Liver (tissue), 9 donors: Measurements from ENCODE around the gene SCAF8. TPM values are rescaled to one million over a fixed set of nuclear protein-coding genes. Genes with fewer than 3 reads are reported as not detected.

Experiments used
- DNase-seq: peaks from one replicate; pipeline ENCODE4 v3.0.0-alpha.2; 2017; ENCODE audit warnings: low spot score
- H3K27ac ChIP-seq, 2 donors: one replicate each; pipeline ENCODE4 v1.7.0; 2013; ENCODE audit warnings: inconsistent platforms in 2 of 2, low read length in 2 of 2, control low read depth in 1 of 2, low read depth in 1 of 2, mild to moderate bottlenecking in 1 of 2
- H3K27me3 ChIP-seq, 4 donors: one replicate each; pipeline versions ENCODE4 v1.6.1 to v1.7.0; 2013; ENCODE audit warnings: low read length in 3 of 4, inconsistent platforms in 1 of 4, mild to moderate bottlenecking in 1 of 4, moderate library complexity in 1 of 4; ENCODE audit not compliant: control insufficient read depth in 4 of 4, insufficient read depth in 4 of 4
- H3K36me3 ChIP-seq, 4 donors: one replicate each; pipeline versions ENCODE4 v1.6.1 to v1.7.0; 2013; ENCODE audit warnings: low read length in 3 of 4, mild to moderate bottlenecking in 3 of 4, low read depth in 1 of 4, moderate library complexity in 1 of 4; ENCODE audit not compliant: control insufficient read depth in 4 of 4, insufficient read depth in 3 of 4
- H3K4me1 ChIP-seq, 4 donors: one replicate each; pipeline versions ENCODE4 v1.6.1 to v1.7.0; 2013; ENCODE audit warnings: low read length in 3 of 4, mild to moderate bottlenecking in 3 of 4, moderate library complexity in 1 of 4; ENCODE audit not compliant: control insufficient read depth in 4 of 4, insufficient read depth in 4 of 4
- H3K4me3 ChIP-seq, 3 donors: one replicate each; pipeline versions ENCODE4 v1.6.1 to v1.7.0; 2013; ENCODE audit warnings: low read length in 3 of 3, control low read depth in 1 of 3, low read depth in 1 of 3, mild to moderate bottlenecking in 1 of 3
- H3K9ac ChIP-seq, 2 donors: one replicate each; pipeline ENCODE4 v1.7.0; 2013; ENCODE audit warnings: low read length in 2 of 2, mild to moderate bottlenecking in 2 of 2, moderate library complexity in 2 of 2, control low read depth in 1 of 2, low read depth in 1 of 2
- H3K9me3 ChIP-seq, 4 donors: one replicate each; pipeline versions ENCODE4 v1.6.1 to v1.7.0; 2013; ENCODE audit warnings: low read length in 3 of 4; ENCODE audit not compliant: control insufficient read depth in 4 of 4
- ATF3 ChIP-seq: IDR thresholded peaks from 2 replicates; pipeline ENCODE4 v1.6.1; 2016; ENCODE audit warnings: antibody characterized with exemption
- CTCF ChIP-seq: fragments of 150-350 bp; IDR thresholded peaks from 2 replicates; pipeline ENCODE4 v1.5.1; 2017; ENCODE audit warnings: improper control_type of control experiment, low read depth, low read length; ENCODE audit not compliant: missing input control
- EGR1 ChIP-seq, 2 donors: IDR thresholded peaks; 2 replicates each; pipeline ENCODE4 v1.6.1; 2016 to 2018; ENCODE audit warnings: antibody characterized with exemption in 2 of 2, low read depth in 2 of 2
- FOXA1 ChIP-seq: IDR thresholded peaks from 2 replicates; pipeline ENCODE4 v1.6.1; 2016; ENCODE audit warnings: antibody characterized with exemption
- FOXA2 ChIP-seq: IDR thresholded peaks from 2 replicates; pipeline ENCODE4 v1.6.1; 2016; ENCODE audit warnings: antibody characterized with exemption
- HNF4A ChIP-seq, 2 donors: conservative IDR thresholded peaks; 2 replicates each; pipeline ENCODE4 v1.6.1; 2016; ENCODE audit warnings: antibody characterized with exemption in 2 of 2, mild to moderate bottlenecking in 2 of 2
- MAX ChIP-seq: IDR thresholded peaks from 2 replicates; pipeline ENCODE4 v1.6.1; 2016; ENCODE audit warnings: antibody characterized with exemption
- NR2F2 ChIP-seq: IDR thresholded peaks from 2 replicates; pipeline ENCODE4 v1.6.1; 2016; ENCODE audit warnings: antibody characterized with exemption
- RAD21 ChIP-seq, 2 donors: IDR thresholded peaks; 2 replicates each; pipeline ENCODE4 v1.6.1; 2016; ENCODE audit warnings: antibody characterized with exemption in 2 of 2, mild to moderate bottlenecking in 2 of 2
- REST ChIP-seq: IDR thresholded peaks from 2 replicates; pipeline ENCODE4 v1.6.1; 2016; ENCODE audit warnings: antibody characterized with exemption, mild to moderate bottlenecking
- RXRA ChIP-seq, 2 donors: IDR thresholded peaks; 2 replicates each; pipeline ENCODE4 v1.6.1; 2017 to 2018; ENCODE audit warnings: antibody characterized with exemption in 2 of 2, mild to moderate bottlenecking in 1 of 2
- SP1 ChIP-seq: IDR thresholded peaks from 2 replicates; pipeline ENCODE4 v1.6.1; 2018; ENCODE audit warnings: antibody characterized with exemption, mild to moderate bottlenecking
- TAF1 ChIP-seq: conservative IDR thresholded peaks from 2 replicates; pipeline ENCODE4 v1.6.1; 2016; ENCODE audit warnings: antibody characterized with exemption, mild to moderate bottlenecking
- YY1 ChIP-seq: IDR thresholded peaks from 2 replicates; pipeline ENCODE4 v1.6.1; 2016; ENCODE audit warnings: antibody characterized with exemption, mild to moderate bottlenecking
- ZBTB33 ChIP-seq: IDR thresholded peaks from 2 replicates; pipeline ENCODE4 v1.6.1; 2016; ENCODE audit warnings: antibody characterized with exemption
- WGBS: extraction: QIAGEN DNeasy Blood & Tissue Kit; methylation state at CpG from one replicate; pipeline ENCODE4 v1.1.7; 2013; 5-methylcytosine and 5-hydroxymethylcytosine counted together
- polyA plus RNA-seq, 2 donors: library from polyadenylated mRNA; stranded (reverse) in 1 of 2; unstranded in 1 of 2; fragments of 200-250 nt in 1 of 2; fragments of >200 nt in 1 of 2; fragmentation: Nextera tagmentation in 1 of 2; extraction: Ambion mirVana in 1 of 2; gene quantifications; one replicate each; pipeline versions ENCODE4 v1.2.1 to v1.2.3, GENCODE V29; 2013 to 2015
- total RNA-seq, 2 donors: library from RNA; depleted of rRNA; stranded (reverse); fragments of >200 nt; gene quantifications; one replicate each; pipeline ENCODE4 v1.2.3, GENCODE V29; 2014
- donor health status: healthy.
- donor health status: healthy.
- donor health status: healthy.
- donor health status: healthy.
- donor health status: healthy.

Gene SCAF8
- total and polyA plus RNA-seq, 4 donors = 5.9 to 22.3 (median 12.5) TPM

DNA sequence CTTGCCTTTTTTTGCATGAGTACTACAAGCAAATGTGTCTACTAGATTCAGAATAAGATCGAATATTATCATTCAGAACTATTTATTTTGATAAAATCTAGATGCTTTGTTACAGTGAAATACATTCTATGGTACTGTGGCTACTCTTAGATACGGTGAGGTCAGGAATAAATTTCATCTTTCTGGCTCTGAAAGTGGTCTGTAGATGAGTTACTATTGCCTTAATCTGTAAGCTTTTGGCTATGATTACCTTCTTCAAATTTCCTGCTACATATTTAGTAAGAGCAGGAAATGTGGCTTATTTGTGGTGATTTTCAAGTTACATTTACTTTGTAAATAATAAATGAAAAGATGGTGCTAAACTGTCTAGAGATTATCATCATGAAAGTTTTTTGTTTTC lies 50.0 kb downstream of the SCAF8 start:
- Histone ChIP-seq H3K36me3 (peaks cover 2 to 10% (median 6%) of the 10 kb centered on the region in 4 donors), H3K4me3 (no peak overlapping the region), H3K9ac (no peak overlapping the region), H3K27me3 (no peaks in the 10 kb centered on the region), H3K9me3 (no peaks in the 10 kb centered on the region), H3K4me1 (peaks cover 0 to 11% (median 0%) of the 10 kb centered on the region in 4 donors), H3K27ac (no peak overlapping the region)
- no peak for DNase-seq
- no peak for TF ChIP-seq FOXA1
- no peak for TF ChIP-seq CTCF
- TF ChIP-seq ZBTB33 = no peak
- TF ChIP-seq EGR1 (IDR thresholded peaks at IDR 0.05; ENCODE audit: low read depth in 2 of 2) = no peak
- no peak for TF ChIP-seq RAD21 (IDR thresholded peaks at IDR 0.05)
- TF ChIP-seq MAX = no peak
- TF ChIP-seq TAF1 = no peak
- no peak for TF ChIP-seq RXRA (IDR thresholded peaks at IDR 0.05)
- TF ChIP-seq REST = no peak
- no peak for TF ChIP-seq NR2F2
- TF ChIP-seq ATF3 = no peak
- TF ChIP-seq SP1 = no peak
- TF ChIP-seq YY1 = no peak
- 92% methylated on average over 2 of the region's 2 CpGs for WGBS

- H3K36me3 ChIP-seq = peaks cover 0 to 10% (median 3%) of the 10 kb centered on the region in 4 donors
- H3K9ac ChIP-seq = no peak overlapping the region
- WGBS = 88% methylated on average over 2 of the region's 2 CpGs
- peaks cover 0 to 15% (median 0%) of the 10 kb centered on the region in 4 donors for H3K4me1 ChIP-seq
- DNase-seq = no peak
- no peak for TF ChIP-seq FOXA2
- TF ChIP-seq HNF4A (conservative IDR thresholded peaks at IDR 0.05) = no peak
- no peak for TF ChIP-seq ZBTB33
- TF ChIP-seq TAF1 = no peak
- TF ChIP-seq MAX = no peak
- no peak overlapping the region for H3K4me3 ChIP-seq
- no peaks in the 10 kb centered on the region for H3K9me3 ChIP-seq
- no peaks in the 10 kb centered on the region for H3K27me3 ChIP-seq
- H3K27ac ChIP-seq = no peak overlapping the region
These were observed 51.9 kb downstream of the SCAF8 start for GRCh38 chr6:154785075-154785474.
